HG02943 (cell line): ENCODE data around the gene NCAPG2.
"Not testable (repeated sequence)": the region's sequence is repeated elsewhere in the genome, so short reads cannot be mapped to it uniquely, and the experiment has no call there.

Experiments used
- ATAC-seq: cut with Tn5 transposase; IDR thresholded peaks from one replicate; pipeline ENCODE4 v1.9.1; 2021; ENCODE audit warnings: mild to moderate bottlenecking, low read depth, moderate library complexity; ENCODE audit not compliant: unreplicated experiment

The NCAPG2 gene

DNA sequence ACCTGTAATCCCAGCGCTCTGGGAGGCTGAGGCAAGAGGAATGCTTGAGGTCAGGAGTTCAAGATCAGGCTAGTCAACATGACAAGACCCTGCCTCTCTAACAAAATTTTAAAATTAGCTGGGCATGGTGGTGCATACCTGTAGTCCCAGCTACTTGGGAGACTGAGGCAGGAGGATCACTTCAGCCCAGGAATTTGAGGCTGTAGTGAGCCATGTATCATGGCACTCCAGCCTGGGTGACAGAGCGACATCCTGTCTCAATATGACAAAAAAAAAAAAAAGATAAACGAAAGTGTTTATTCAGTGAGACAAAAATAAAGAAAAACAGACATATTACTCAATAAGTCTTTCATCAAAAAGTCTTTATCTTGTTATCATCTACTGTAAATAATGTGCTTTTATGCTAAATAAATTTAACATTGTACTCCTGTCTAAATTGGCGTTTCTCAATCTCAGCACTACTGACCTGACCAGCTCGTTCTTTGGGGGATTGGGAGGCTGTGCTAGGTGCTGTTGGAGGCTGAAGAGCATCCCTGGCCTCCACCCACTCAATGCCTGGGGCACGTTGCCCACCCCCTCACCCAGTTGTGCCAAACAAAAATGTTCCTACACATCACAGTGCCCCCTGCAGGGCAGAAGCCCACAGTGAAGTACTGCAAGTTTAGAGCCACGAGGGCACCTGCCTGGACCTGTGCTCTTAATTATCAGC is 57.7 kb downstream of the NCAPG2 start:
- ATAC-seq = no peak

DNA sequence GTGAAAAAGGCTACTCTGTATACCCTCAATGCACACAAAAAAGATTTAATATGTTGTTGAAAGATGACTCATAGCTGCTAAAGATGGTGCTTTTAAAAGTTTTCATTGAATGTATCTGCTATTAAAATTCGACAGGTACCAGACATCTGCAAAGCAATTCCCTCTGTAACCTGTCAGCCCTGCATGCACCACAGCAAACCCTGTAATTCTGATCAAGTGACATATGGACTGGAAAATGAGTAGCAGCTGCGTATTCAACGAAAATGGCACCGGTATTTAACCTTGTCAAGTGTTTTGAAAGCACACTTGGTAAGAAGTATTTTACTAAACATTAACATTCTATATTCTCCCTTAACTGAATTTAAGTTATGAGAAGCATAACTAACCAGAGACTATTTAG is 58.8 kb downstream of the NCAPG2 start:
- no peak for ATAC-seq

DNA sequence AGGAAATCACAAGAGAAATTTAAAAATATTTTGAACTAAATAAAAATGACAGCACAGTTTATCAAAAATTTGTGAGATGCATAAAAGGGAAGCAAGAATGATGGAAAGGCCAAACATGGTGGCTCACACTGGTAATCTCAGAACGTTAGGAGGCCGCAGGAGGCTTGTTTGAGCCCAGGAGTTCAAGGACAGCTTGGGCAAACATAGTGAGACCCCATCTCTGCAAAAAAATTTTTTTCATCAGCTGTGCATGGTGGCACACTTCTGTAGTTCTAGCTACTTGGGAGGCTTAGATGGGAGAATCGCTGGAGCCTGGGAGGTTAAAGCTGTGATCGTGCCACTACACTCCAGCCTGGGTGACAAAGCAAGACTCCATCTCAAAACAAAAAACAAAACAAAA is 62.5 kb downstream of the NCAPG2 start:
- ATAC-seq = no peak

DNA sequence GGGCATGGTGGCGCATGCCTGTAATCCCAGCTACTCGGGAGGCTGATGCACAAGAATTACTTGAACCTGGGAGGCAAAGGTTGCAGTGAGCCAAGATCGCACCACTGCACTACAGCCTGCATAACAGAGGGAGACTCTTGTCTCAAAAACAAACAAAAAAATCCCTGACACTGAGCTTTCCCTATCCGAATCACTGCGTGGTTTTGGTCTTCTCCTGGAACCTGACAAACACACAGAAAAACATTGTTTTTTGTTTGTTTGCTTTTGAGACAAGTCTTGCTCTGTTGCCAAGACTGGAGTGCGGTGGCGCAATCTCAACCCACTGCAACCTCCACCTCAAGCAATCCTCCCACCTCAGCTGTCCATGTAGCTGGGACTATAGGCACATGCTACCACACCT is 66.6 kb downstream of the NCAPG2 start:
- no peak for ATAC-seq

DNA sequence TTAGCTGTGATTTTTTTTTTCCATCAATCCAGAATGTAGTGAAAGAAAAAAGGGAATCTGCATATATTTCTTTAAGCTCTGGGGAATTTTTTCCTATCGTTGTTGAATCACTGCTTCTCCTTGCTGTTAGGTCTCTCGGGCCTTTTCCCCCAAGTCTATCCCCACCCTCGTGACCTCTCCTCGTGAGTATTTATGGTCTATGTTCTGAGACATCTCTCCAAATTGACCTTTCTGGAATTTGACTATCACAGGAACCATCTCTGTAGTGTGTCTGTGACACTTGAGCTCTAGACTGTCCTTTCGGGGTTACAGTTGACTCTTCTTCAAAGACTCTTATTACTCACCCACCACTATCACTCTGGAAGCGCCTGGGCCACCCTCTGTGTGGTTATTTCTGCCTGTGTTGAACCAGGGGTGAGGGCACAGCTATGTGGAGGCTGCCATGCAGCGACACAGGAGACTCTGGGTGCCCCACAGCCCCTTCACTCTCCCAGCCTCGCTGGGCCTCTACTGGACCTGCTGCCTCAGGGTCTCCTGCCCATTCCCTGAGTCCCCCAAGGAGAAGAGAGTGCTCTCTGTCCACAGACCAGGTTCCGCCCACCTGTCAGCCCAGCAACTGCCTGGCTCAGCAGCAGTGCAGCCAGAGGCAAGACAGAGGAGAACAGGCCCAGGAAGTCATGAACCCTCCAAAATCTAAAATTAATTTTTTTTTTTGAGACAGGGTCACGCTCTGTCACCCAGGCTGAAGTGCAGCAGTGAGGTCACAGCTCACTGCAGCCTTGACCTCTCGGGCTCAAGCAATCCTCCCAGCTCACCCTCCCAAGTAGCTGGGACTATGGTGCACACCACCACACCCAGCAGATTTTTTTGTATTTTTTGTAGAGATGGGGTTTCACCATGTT is 71.3 kb downstream of the NCAPG2 start:
- ATAC-seq = no peak

DNA sequence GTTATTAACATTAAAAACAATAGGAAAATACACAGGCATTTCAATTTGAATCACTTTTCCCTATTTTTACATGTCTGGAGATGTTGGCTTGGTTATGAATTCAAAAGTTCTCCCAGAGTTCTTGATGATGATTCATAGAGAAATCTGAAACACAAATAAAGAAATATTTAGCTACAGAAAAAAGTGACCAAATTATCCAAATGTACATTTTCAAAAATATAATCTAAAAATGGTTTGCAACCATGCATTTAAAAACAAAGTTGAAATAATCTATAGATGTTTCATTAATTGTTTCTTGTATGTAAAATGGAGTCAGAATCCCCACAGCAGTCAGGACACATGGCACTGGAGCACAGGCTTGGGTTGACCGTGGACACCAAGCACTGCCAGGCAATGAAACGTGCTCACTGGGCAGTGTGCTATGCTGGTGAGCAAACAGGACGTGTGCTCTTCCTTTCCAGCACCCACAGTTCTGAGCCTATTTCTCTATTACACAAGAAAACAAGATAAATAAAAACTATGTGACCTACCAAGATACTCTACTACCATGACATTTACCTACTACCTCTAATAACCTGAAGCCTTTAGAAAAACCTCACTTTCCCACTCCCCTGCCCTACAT is 72.9 kb downstream of the NCAPG2 start:
- no peak for ATAC-seq

DNA sequence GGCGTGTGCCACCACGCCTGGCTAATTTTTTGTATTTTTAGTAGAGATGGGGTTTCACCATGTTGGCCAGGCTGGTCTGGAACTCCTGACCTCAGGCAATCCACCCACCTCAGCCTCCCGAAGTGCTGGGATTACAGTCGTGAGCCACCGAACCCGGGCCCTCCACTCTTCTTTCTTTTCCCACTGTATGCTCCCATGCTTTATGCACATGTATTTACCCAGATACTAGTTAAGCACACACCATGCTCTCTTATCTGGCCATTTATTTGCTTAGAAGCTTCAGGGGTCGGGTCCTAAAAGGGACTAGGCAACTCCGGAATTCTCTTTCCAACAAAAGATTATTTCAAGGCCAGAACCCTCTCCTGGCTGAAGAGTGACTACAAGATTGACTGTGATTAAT is 78.3 kb downstream of the NCAPG2 start:
- not testable (repeated sequence) for ATAC-seq

GRCh38 chr7:158623241-158623640 is 81.4 kb downstream of the NCAPG2 start:
- ATAC-seq = no peak

GRCh38 chr7:158620839-158621441 is 83.7 kb downstream of the NCAPG2 start:
- no peak for ATAC-seq

- no peak for ATAC-seq
These were observed 84.2 kb downstream of the NCAPG2 start for GRCh38 chr7:158620418-158620817.

DNA sequence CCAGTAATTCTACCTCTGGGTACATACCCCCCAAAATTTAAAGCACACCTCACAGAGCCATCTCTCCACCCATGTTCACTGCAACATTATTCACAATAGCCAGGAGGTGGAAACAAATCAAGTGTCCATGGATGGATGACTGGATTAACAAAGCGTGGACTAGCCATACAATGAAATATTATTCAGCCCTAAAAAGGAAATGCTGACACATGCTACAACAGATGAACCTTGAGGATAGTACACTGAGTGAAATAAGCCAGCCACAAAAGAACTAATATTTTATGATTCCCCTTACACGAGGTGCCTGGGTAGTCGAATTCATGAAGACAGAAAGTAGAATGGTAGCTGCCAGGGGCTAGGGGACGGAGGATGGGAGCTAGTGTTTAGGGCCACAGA is 85.9 kb downstream of the NCAPG2 start:
- ATAC-seq = no peak

GRCh38 chr7:158617737-158618128 is 86.9 kb downstream of the NCAPG2 start:
- ATAC-seq = no peak

GRCh38 chr7:158616050-158616449 is 88.6 kb downstream of the NCAPG2 start:
- no peak for ATAC-seq

DNA sequence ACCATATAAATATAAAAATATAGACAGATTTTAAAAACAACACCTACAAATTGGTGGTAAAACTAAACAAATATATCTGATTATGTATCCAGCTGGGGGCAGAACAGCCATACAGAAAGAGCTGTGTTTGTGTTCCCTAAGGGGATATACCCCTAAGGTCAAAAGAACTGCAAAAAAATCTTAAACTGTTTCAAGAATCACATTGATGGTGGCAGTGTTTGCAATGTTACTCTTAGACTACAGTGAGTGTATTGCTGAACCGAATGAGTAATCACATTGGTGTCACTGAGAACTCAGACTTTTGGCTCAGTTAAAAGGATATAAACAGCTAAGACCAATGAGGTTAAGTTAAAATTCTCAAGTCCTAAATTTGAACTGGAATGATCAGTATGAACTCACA is 89.9 kb downstream of the NCAPG2 start:
- no peak for ATAC-seq

DNA sequence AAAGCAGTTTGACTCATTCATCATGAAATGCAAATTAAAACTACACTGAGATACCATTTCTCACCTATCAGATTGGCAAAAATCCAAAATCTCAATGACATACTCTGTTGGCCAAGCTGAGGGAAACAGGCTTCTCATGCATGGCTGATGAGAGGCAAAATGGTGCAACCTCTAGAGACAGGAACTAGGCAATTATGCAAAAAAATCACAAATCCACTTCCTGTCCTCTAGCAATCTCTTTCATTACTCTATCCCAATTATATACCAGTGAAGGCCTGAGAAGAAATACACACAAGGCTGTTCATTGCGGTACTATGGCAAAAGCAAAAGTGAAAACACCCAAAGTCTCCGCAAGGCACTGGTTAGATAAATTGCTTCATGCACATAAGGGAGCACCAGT is 91.1 kb downstream of the NCAPG2 start:
- ATAC-seq = peak; percentile 85

- no peak for ATAC-seq
These were observed 92.1 kb downstream of the NCAPG2 start for GRCh38 chr7:158612546-158612945.

DNA sequence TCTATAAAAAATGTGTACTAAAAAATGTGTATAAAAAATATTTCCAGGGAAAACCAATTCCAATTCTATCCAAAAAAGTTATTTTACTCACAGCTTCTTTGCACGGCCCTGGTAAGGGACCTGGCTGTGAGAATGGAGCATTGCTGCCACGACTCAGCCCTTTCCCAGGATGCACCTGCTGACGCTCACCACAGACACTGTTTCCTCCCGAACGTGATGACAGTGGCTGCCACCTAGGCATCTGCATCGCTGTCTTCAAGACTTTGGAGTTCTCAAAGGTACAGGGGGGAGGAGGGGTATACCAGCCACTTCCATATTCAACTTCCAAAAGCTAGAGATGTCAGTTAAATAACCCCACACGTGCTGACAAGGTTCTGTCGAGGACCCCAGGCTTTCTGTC is 93.1 kb downstream of the NCAPG2 start:
- no peak for ATAC-seq

DNA sequence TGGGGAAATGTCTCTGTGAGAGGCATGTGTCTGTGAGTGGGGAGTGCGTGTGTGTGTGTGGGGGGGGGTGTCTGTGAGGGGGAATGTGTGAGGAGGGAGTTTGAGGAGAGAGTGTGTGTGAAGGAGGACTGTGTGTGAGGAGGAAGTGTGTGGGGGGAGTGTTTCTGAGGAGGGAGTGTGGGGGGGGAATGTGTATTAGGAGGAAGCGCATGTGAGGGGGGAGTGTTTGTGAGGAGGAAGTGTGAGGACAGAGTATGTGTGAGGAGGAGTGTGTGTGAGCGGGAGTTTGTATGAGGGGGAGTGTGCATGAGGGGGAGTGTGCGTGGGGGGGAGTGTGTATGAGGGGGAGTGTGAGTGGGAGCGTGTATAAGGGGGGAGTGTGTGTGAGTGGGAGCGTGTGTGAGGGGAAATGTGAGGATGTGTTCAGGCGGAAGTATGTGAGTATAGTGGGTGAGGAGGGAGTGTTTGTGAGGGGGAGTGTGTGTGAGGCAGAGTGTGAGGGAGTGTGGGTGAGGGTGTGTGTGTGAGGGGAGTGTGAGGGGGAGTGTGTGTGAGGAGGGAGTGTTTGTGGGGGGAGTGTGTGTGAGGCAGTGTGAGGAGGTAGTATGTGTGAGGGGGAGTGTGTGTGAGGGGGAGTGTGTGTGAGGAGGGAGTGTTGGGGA is 95.2 kb downstream of the NCAPG2 start:
- ATAC-seq = no peak

DNA sequence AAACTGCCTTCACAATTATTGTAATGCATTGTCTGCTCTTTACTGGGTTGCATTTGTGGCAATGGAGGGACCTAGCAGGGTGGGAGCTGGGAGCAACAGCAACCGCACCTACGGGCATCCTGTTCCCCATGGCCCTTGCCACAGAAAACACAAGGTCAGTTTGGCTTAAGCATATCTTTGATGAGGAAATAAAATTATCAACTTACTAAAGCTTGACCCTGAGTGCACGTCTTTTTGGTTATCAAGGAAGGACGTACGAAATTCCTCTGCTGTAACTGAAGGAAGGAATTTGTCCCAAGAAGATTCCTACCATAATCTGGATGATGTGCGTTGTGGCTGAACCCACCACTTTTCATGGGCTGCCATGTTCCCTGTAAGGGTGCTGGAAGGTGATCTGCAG is 97.0 kb downstream of the NCAPG2 start:
- no peak for ATAC-seq

- no peak for ATAC-seq
These were observed 97.8 kb downstream of the NCAPG2 start for GRCh38 chr7:158606671-158607424.
